HepG2 (cell line): ENCODE measurements around the gene MX2. TPM values are rescaled to one million over a fixed set of nuclear protein-coding genes. Genes with fewer than 3 reads are reported as not detected.

Experiments
- ATF7 ChIP-seq, 2 experiments: fragments of 450-650 bp in 1 of 2; sonication (generic) in 1 of 2; formaldehyde crosslinking in 1 of 2; IDR thresholded peaks; 2 replicates each; pipeline versions ENCODE4 v1.4.0 to v1.6.1; 2016 to 2020; ENCODE audit warnings: antibody characterized with exemption in 1 of 2, mild to moderate bottlenecking in 1 of 2, missing genetic modification reagents in 1 of 2
- EEA1 ChIP-seq: sonication (generic); formaldehyde crosslinking; IDR thresholded peaks from 2 replicates; pipeline ENCODE4 v1.5.1; 2020; ENCODE audit warnings: mild to moderate bottlenecking, missing genetic modification reagents, borderline replicate concordance
- HMGXB3 ChIP-seq: sonication (generic); formaldehyde crosslinking; IDR thresholded peaks from 2 replicates; pipeline ENCODE4 v1.4.0; 2020; ENCODE audit warnings: missing genetic modification reagents, borderline replicate concordance
- KLF13 ChIP-seq: sonication (generic); formaldehyde crosslinking; IDR thresholded peaks from 2 replicates; pipeline ENCODE4 v1.4.0; 2020; ENCODE audit warnings: mild to moderate bottlenecking, missing genetic modification reagents
- MTA1 ChIP-seq: sonication (generic); formaldehyde crosslinking; IDR thresholded peaks from 2 replicates; pipeline ENCODE4 v1.4.0; 2020; ENCODE audit warnings: missing genetic modification reagents, mild to moderate bottlenecking, borderline replicate concordance
- RBAK ChIP-seq: sonication (generic); formaldehyde crosslinking; IDR thresholded peaks from 2 replicates; pipeline ENCODE4 v1.5.1; 2020; ENCODE audit warnings: mild to moderate bottlenecking, missing genetic modification reagents
- RFX1 ChIP-seq: fragments of 450-650 bp; IDR thresholded peaks from 2 replicates; pipeline ENCODE4 v1.6.1; 2017
- TCF7L2 ChIP-seq: IDR thresholded peaks from 2 replicates; pipeline ENCODE4 v1.6.1; 2011; ENCODE audit warnings: mild to moderate bottlenecking, low read depth, low read length, moderate library complexity
- ZBTB21 ChIP-seq: sonication (generic); formaldehyde crosslinking; IDR thresholded peaks from 2 replicates; pipeline ENCODE4 v1.4.0; 2020; ENCODE audit warnings: missing genetic modification reagents
- ZNF562 ChIP-seq: sonication (generic); formaldehyde crosslinking; IDR thresholded peaks from 2 replicates; pipeline ENCODE4 v1.8.0; 2022; ENCODE audit warnings: missing genetic modification reagents, borderline replicate concordance
- ZNF639 ChIP-seq: conservative IDR thresholded peaks from 2 replicates; pipeline ENCODE4 v1.6.1; 2018; ENCODE audit warnings: missing genetic modification reagents
- ZNF713 ChIP-seq: sonication (generic); formaldehyde crosslinking; IDR thresholded peaks from 2 replicates; pipeline ENCODE4 v1.4.0; 2020; ENCODE audit warnings: mild to moderate bottlenecking, missing genetic modification reagents
- polyA plus RNA-seq, 8 experiments: library from polyadenylated mRNA; depleted of rRNA in 3 of 8; stranded (reverse) in 7 of 8; unstranded in 1 of 8; fragments of >200 nt; fragmentation: Illumina TruSeq in 4 of 8; extraction: Trizol in 4 of 8; gene quantifications; 2 replicates each; pipeline versions ENCODE4 v1.2.1 to v1.2.3, GENCODE V29; 2011 to 2016; ENCODE audit warnings: low read depth in 4 of 8, missing spikeins in 1 of 8, mixed read lengths in 1 of 8; ENCODE audit not compliant: insufficient read depth in 1 of 8
- total RNA-seq, 5 experiments: library from RNA; depleted of rRNA; stranded (reverse); fragments of >200 nt; fragmentation: Illumina TruSeq; extraction: Trizol; gene quantifications; 2 replicates each; pipeline ENCODE4 v1.2.3, GENCODE V29; 2016; ENCODE audit warnings: low read depth in 1 of 5
- TF ChIP-seq, protein P1 (sequence below): sonication (generic); formaldehyde crosslinking; IDR thresholded peaks from 2 replicates; pipeline ENCODE4 v1.4.0; 2020; ENCODE audit warnings: missing genetic modification reagents, borderline replicate concordance
- TF ChIP-seq, protein P2 (sequence below): sonication (generic); formaldehyde crosslinking; IDR thresholded peaks from 2 replicates; pipeline ENCODE4 v1.4.0; 2020; ENCODE audit warnings: missing genetic modification reagents
- TF ChIP-seq, protein P3 (sequence below): sonication (generic); formaldehyde crosslinking; IDR thresholded peaks from 2 replicates; pipeline ENCODE4 v1.5.1; 2020; ENCODE audit warnings: missing genetic modification reagents, mild to moderate bottlenecking, borderline replicate concordance
- TF ChIP-seq, protein P4 (sequence below): sonication (generic); formaldehyde crosslinking; IDR thresholded peaks from 2 replicates; pipeline ENCODE4 v1.5.0; 2020; ENCODE audit warnings: mild to moderate bottlenecking, missing genetic modification reagents, moderate library complexity

Gene MX2
- total and polyA plus RNA-seq, 2 of the 13 experiments (the other 11 are each of a cell fraction or from before 2014, with no cell fraction given), result 24.0 to 35.7 TPM

DNA sequence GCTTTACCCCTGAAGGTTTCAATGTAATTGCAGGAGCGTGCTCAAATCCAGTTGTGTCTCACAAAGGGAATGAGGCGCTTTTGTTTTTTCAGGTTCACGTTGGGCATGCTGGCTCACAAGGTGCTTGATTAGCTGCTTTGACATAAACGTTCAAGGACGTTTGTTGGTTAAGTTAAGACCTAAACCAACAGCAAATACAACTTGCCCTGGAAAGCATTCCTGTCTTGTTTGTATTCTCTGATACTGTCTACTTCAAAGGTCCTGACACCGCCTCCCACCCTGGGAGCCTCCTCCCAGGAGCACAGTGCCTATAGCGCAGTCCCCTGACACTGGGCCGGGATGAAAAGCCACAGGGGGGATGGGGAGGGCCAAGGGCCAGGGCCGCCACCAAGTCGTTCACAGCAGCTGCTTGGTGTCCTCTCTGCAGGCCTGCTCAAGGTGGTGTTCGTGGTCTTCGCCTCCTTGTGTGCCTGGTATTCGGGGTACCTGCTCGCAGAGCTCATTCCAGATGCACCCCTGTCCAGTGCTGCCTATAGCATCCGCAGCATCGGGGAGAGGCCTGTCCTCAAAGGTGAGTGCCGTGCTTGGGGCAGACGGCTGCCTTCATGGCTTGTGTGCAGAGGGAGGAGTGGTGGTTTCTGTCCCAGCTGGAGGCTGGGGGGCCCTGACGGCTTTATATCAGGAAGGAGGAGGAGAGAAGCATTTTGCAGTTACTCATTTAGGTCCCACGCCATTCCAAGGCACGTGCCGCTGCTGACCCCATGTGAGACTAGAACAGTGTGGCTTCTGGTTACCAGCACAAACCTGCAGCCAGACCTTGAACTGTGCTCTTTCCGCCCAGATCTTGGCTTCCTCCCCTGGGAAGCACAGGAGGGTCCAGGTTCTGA lies 39.1 kb upstream of the MX2 start (continued):
- TF ChIP-seq HMGXB3, result no peak; the same call in 1 of the 2 replicates
- TF ChIP-seq, protein P1, sequence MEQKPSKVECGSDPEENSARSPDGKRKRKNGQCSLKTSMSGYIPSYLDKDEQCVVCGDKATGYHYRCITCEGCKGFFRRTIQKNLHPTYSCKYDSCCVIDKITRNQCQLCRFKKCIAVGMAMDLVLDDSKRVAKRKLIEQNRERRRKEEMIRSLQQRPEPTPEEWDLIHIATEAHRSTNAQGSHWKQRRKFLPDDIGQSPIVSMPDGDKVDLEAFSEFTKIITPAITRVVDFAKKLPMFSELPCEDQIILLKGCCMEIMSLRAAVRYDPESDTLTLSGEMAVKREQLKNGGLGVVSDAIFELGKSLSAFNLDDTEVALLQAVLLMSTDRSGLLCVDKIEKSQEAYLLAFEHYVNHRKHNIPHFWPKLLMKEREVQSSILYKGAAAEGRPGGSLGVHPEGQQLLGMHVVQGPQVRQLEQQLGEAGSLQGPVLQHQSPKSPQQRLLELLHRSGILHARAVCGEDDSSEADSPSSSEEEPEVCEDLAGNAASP (CRISPR knock-in tag), result peak; percentile 86; the same call in 1 of the 2 replicates
- TF ChIP-seq, protein P2, sequence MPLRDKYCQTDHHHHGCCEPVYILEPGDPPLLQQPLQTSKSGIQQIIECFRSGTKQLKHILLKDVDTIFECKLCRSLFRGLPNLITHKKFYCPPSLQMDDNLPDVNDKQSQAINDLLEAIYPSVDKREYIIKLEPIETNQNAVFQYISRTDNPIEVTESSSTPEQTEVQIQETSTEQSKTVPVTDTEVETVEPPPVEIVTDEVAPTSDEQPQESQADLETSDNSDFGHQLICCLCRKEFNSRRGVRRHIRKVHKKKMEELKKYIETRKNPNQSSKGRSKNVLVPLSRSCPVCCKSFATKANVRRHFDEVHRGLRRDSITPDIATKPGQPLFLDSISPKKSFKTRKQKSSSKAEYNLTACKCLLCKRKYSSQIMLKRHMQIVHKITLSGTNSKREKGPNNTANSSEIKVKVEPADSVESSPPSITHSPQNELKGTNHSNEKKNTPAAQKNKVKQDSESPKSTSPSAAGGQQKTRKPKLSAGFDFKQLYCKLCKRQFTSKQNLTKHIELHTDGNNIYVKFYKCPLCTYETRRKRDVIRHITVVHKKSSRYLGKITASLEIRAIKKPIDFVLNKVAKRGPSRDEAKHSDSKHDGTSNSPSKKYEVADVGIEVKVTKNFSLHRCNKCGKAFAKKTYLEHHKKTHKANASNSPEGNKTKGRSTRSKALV, result no peak
- 0 out of 2 replicates have a peak, but pooled peaks have one; percentile 72 for TF ChIP-seq KLF13 (CRISPR knock-in tag)
- TF ChIP-seq RBAK, result no peak
- TF ChIP-seq, protein P3, sequence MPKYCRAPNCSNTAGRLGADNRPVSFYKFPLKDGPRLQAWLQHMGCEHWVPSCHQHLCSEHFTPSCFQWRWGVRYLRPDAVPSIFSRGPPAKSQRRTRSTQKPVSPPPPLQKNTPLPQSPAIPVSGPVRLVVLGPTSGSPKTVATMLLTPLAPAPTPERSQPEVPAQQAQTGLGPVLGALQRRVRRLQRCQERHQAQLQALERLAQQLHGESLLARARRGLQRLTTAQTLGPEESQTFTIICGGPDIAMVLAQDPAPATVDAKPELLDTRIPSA (CRISPR knock-in tag), result no peak
- peak; percentile 91 for TF ChIP-seq MTA1 (CRISPR knock-in tag)
- TF ChIP-seq ZBTB21 (CRISPR knock-in tag), result no peak
- TF ChIP-seq ATF7 (IDR thresholded peaks at IDR 0.05), result no peak
- no peak for TF ChIP-seq ATF7 (CRISPR knock-in tag; IDR thresholded peaks at IDR 0.05)
- peak; percentile 32; the same call in 1 of the 2 replicates for TF ChIP-seq EEA1 (CRISPR knock-in tag)
- no peak for TF ChIP-seq ZNF713 (CRISPR knock-in tag)
- TF ChIP-seq RFX1, result no peak
- TF ChIP-seq ZNF639, result no peak
- TF ChIP-seq, protein P4, sequence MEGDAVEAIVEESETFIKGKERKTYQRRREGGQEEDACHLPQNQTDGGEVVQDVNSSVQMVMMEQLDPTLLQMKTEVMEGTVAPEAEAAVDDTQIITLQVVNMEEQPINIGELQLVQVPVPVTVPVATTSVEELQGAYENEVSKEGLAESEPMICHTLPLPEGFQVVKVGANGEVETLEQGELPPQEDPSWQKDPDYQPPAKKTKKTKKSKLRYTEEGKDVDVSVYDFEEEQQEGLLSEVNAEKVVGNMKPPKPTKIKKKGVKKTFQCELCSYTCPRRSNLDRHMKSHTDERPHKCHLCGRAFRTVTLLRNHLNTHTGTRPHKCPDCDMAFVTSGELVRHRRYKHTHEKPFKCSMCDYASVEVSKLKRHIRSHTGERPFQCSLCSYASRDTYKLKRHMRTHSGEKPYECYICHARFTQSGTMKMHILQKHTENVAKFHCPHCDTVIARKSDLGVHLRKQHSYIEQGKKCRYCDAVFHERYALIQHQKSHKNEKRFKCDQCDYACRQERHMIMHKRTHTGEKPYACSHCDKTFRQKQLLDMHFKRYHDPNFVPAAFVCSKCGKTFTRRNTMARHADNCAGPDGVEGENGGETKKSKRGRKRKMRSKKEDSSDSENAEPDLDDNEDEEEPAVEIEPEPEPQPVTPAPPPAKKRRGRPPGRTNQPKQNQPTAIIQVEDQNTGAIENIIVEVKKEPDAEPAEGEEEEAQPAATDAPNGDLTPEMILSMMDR (CRISPR knock-in tag), result peak; percentile 16
- TF ChIP-seq ZNF562 (CRISPR knock-in tag), result no peak
- peak; percentile 88 for TF ChIP-seq TCF7L2
